Ovary (tissue), 3 donors: ENCODE measurements around the gene CELF4.

ENCODE experiments used
- EP300 ChIP-seq: sonication (generic); formaldehyde crosslinking; IDR thresholded peaks from one replicate; pipeline ENCODE4 v1.6.1; 2017; ENCODE audit warnings: antibody characterized with exemption
- POLR2A ChIP-seq: fragments of 450-650 bp; IDR thresholded peaks from one replicate; pipeline ENCODE4 v1.6.1; 2017; ENCODE audit warnings: antibody characterized with exemption, mild to moderate bottlenecking, moderate library complexity
- TF ChIP-seq, protein P1 (sequence below), 3 donors: fragments of 450-650 bp in 2 of 3; fragments of 200-600 bp in 1 of 3; IDR thresholded peaks; one replicate each; pipeline versions ENCODE4 v1.5.1 to v1.8.0; 2016 to 2022; ENCODE audit warnings: antibody characterized with exemption in 3 of 3, mild to moderate bottlenecking in 1 of 3
- donor health status: DM: no; HTN: no; CAD: no.

DNA sequence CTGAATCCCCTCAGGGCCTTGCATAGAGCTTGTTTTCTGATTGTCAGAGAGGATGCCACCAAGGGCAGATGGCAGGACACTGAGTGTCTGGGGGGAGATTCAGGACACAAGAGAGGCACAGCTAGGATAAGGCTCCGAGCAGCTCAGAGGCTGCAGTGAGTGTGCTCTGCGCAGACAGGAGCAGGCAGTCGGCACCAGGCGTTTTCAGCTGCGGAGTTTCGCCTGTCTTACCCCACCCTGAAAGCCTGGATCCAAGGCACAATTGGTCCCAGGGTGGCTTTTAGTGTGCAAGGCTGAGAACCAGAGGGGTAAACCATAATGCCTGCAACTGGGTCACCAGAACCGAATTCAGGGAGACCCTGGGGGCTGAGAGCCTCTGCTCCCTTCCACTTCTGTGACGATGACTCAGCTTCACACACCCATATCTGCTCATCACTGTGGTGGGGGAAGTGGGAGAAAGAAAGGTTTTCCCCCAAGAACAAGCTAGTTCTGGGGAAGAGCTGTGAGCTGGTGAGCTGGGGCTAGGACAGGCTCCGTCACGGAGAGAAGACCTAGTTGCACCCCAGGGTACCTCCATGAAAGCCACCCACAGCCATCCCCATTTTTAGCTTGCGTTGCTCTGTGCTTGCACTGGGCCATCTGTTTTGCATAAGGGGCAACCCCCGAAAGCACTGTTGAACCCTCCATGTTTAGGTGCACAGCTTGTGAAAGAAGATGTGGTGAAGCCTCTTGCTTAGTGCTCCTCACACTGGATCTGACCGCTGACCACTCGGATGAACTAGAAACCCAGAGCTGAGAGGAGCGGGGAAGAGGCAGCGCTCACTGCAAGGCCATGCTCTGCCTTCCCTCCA, 173.7 kb downstream of the CELF4 start:
- TF ChIP-seq POLR2A (no peak), EP300 (no peak)
- TF ChIP-seq, protein P1, sequence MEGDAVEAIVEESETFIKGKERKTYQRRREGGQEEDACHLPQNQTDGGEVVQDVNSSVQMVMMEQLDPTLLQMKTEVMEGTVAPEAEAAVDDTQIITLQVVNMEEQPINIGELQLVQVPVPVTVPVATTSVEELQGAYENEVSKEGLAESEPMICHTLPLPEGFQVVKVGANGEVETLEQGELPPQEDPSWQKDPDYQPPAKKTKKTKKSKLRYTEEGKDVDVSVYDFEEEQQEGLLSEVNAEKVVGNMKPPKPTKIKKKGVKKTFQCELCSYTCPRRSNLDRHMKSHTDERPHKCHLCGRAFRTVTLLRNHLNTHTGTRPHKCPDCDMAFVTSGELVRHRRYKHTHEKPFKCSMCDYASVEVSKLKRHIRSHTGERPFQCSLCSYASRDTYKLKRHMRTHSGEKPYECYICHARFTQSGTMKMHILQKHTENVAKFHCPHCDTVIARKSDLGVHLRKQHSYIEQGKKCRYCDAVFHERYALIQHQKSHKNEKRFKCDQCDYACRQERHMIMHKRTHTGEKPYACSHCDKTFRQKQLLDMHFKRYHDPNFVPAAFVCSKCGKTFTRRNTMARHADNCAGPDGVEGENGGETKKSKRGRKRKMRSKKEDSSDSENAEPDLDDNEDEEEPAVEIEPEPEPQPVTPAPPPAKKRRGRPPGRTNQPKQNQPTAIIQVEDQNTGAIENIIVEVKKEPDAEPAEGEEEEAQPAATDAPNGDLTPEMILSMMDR (IDR thresholded peaks at IDR 0.05) = no peak
